Measurements from ENCODE around the gene SPATA31A1. TPM values are rescaled to one million over a fixed set of nuclear protein-coding genes. Genes with fewer than 3 reads are reported as not detected.
"Not testable (repeated sequence)": the region's sequence is repeated elsewhere in the genome, so short reads cannot be mapped to it uniquely, and the experiment has no call there.

The SPATA31A1 gene
- not detected for total RNA-seq
- not detected for total RNA-seq (2013)
- total RNA-seq, result 0 to 0.05 (median 0) reads per million in 29 experiments

- POLR2A ChIA-PET; CTCF ChIA-PET; H3K27ac Mint-ChIP-seq; H3K27me3 ChIP-seq (replicated peaks in 1 of 2; ENCODE audit: control insufficient read depth in 2 of 2, extremely low read depth in 1 of 2, insufficient read depth in 2 of 2, low read length in 1 of 2); H3K36me3 ChIP-seq (ENCODE audit: control insufficient read depth in 2 of 2, extremely low read depth in 1 of 2, insufficient read depth in 1 of 2, low read length in 1 of 2); H3K27me3 Mint-ChIP-seq; DNase-seq; H3K4me3 ChIP-seq (ENCODE audit: control insufficient read depth in 1 of 2, extremely low read depth in 1 of 2, low read length in 1 of 2); H3K4me3 Mint-ChIP-seq; ATAC-seq (replicated peaks in 1 of 4); H3K9me3 Mint-ChIP-seq; H3K4me1 ChIP-seq (ENCODE audit: control insufficient read depth in 1 of 2, extremely low read depth in 1 of 2, insufficient read depth in 2 of 2, low read length in 2 of 2); H3K4me1 Mint-ChIP-seq; H3K36me3 Mint-ChIP-seq; H3K9me3 ChIP-seq; H3K27ac ChIP-seq (ENCODE audit: low read length): not testable (repeated sequence)
- no CpG with 5 or more reads among the region's 6 CpGs for WGBS (ENCODE audit: insufficient coverage)
Measured at GRCh38 chr9:39355369-39355768, at the start of gene SPATA31A1. SPATA31A1 (plus strand) TSS chr9:39355669; CDS start chr9:39355731, 62 bp downstream.

- H3K4me3 Mint-ChIP-seq; H3K36me3 Mint-ChIP-seq; POLR2A ChIA-PET; H3K27me3 Mint-ChIP-seq; H3K4me1 ChIP-seq (ENCODE audit: control insufficient read depth in 1 of 2, extremely low read depth in 1 of 2, insufficient read depth in 2 of 2, low read length in 2 of 2); CTCF ChIA-PET; H3K27ac Mint-ChIP-seq; H3K27me3 ChIP-seq (replicated peaks in 1 of 2; ENCODE audit: control insufficient read depth in 2 of 2, extremely low read depth in 1 of 2, insufficient read depth in 2 of 2, low read length in 1 of 2); DNase-seq; H3K4me3 ChIP-seq (ENCODE audit: control insufficient read depth in 1 of 2, extremely low read depth in 1 of 2, low read length in 1 of 2); H3K9me3 Mint-ChIP-seq; H3K27ac ChIP-seq (ENCODE audit: low read length); H3K4me1 Mint-ChIP-seq; H3K9me3 ChIP-seq; H3K36me3 ChIP-seq (ENCODE audit: control insufficient read depth in 2 of 2, extremely low read depth in 1 of 2, insufficient read depth in 1 of 2, low read length in 1 of 2); ATAC-seq (replicated peaks in 1 of 4): not testable (repeated sequence)
- WGBS (ENCODE audit: insufficient coverage), result no CpG with 5 or more reads among the region's 2 CpGs
Measured at GRCh38 chr9:39407261-39408204, 52.1 kb downstream of the SPATA31A1 start.

GRCh38 chr9:39411254-39411940, 55.9 kb downstream of the SPATA31A1 start:
- H3K9me3 ChIP-seq; H3K36me3 ChIP-seq (ENCODE audit: control insufficient read depth in 2 of 2, extremely low read depth in 1 of 2, insufficient read depth in 1 of 2, low read length in 1 of 2); H3K4me1 Mint-ChIP-seq; CTCF ChIA-PET; H3K4me1 ChIP-seq (ENCODE audit: control insufficient read depth in 1 of 2, extremely low read depth in 1 of 2, insufficient read depth in 2 of 2, low read length in 2 of 2); H3K4me3 ChIP-seq (ENCODE audit: control insufficient read depth in 1 of 2, extremely low read depth in 1 of 2, low read length in 1 of 2); H3K36me3 Mint-ChIP-seq; ATAC-seq (replicated peaks in 1 of 4); H3K4me3 Mint-ChIP-seq; DNase-seq; POLR2A ChIA-PET; H3K27me3 Mint-ChIP-seq; H3K27me3 ChIP-seq (replicated peaks in 1 of 2; ENCODE audit: control insufficient read depth in 2 of 2, extremely low read depth in 1 of 2, insufficient read depth in 2 of 2, low read length in 1 of 2); H3K27ac ChIP-seq (ENCODE audit: low read length); H3K9me3 Mint-ChIP-seq; H3K27ac Mint-ChIP-seq: not testable (repeated sequence)
- no CpG with 5 or more reads among the region's 1 CpG for WGBS (ENCODE audit: insufficient coverage)

Other genes with a start within 250 kb of the SPATA31A1 start
- under 1 TPM in 1 of 5 donors, not detected in 4; 0.22 TPM for gene CNTNAP3, start 67.5 kb upstream of the SPATA31A1 start, total RNA-seq